HL-60 (cell line): ENCODE measurements around the gene PDHX.

Experiments
- DNase-seq, 2 experiments: peaks; one replicate each; pipeline ENCODE4 v3.0.0-alpha.2; 2010 to 2020; ENCODE audit warnings: low read depth in 1 of 2, low spot score in 1 of 2
- H3K27ac ChIP-seq: fragments of 250-450 bp; sonication (Bioruptor Pico); replicated peaks from 2 replicates; pipeline ENCODE4 v1.5.1; 2020; ENCODE audit warnings: mild to moderate bottlenecking, moderate library complexity
- H3K27me3 ChIP-seq: fragments of 250-450 bp; sonication (Bioruptor Pico); 2 replicates; pipeline ENCODE4 v1.5.1; 2021; ENCODE audit warnings: mild to moderate bottlenecking, moderate library complexity; ENCODE audit not compliant: insufficient read depth, poor library complexity, severe bottlenecking
- H3K4me3 ChIP-seq: replicated peaks from 2 replicates; pipeline ENCODE4 v1.5.1; 2011; ENCODE audit warnings: mild to moderate bottlenecking, control low read depth, low read length; ENCODE audit not compliant: insufficient read depth
- CTCF ChIP-seq: IDR thresholded peaks from one replicate; pipeline ENCODE4 v1.5.1; 2011; ENCODE audit warnings: low read length, control low read depth, inconsistent platforms; ENCODE audit not compliant: insufficient read depth
- GABPA ChIP-seq: IDR thresholded peaks from 2 replicates; pipeline ENCODE4 v1.6.1; 2012; ENCODE audit warnings: low read depth
- POLR2AphosphoS5 ChIP-seq: IDR thresholded peaks from 2 replicates; pipeline ENCODE4 v1.6.1; 2012; ENCODE audit warnings: low read depth
- REST ChIP-seq: IDR thresholded peaks from 2 replicates; pipeline ENCODE4 v1.6.1; 2012; ENCODE audit warnings: low read depth; ENCODE audit not compliant: insufficient replicate concordance
- SPI1 ChIP-seq: IDR thresholded peaks from 2 replicates; pipeline ENCODE4 v1.6.1; 2012; ENCODE audit warnings: low read depth, mild to moderate bottlenecking, borderline replicate concordance
- long read RNA-seq: library from polyadenylated mRNA; unstranded; transcript quantifications from one replicate; pipeline ENCODE4 v2.0.0, GENCODE V29; 2020

The PDHX gene
- long read RNA-seq, transcript PDHX-202 (6 exons, 952 nt) = minor isoform, 7 of 293 reads
- long read RNA-seq, transcript PDHX-201 (11 exons, 2,389 nt) = major isoform, 249 of 293 reads
- long read RNA-seq, partial matches to known transcripts = 9 of 293 reads
- long read RNA-seq, other reads (novel, unspliced or antisense) = 28 of 293 reads

DNA sequence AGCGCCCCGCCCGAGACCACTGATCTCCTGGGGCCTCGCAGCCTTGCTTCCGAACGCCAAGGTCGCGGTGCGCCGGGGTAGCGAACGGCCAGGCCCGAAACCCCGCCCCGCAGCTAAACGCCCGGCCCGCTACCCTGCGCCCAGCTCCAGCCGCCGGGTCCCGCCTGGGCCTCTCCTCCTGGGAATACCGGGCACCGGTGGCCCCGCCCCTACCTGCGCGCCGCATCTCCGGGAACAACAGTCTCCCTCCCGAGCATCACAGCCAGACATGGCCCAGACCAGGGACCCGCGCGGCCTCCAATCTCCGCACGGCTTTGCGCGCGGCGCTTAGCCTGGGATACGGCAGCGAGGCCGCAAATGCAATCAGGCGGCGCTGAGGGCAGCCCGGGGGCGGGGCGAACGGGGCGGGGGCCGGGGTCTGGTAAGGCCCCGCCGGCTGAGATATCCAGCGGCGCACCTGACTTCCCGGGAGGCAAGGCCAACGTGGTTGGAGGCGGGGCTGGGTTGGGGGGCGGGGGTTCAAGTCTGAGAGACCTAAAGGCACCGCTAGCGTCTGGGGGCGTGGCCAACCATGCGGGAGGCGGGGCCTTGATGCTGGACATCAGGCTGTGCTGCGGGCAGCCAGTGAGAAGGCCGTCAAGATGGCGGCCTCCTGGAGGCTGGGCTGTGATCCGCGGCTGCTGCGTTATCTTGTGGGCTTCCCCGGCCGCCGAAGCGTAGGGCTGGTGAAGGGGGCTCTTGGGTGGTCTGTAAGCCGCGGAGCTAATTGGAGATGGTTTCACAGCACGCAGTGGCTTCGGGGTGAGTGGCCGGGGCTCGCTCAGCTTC is at the start of gene PDHX, which contains the start of gene APIP:
TSS of gene PDHX (plus strand) at position 604 of the 828 bp plus-strand sequence. CDS start at position 642, 38 bp downstream.
TSS of gene APIP (minus strand) at position 365 of the 828 bp plus-strand sequence. CDS start at position 270, 95 bp downstream.
- Histone ChIP-seq H3K27me3 (no peaks in the 10 kb centered on the region), H3K4me3 (peak within 1 kb of the TSS; percentile 71), H3K27ac (peak within 1 kb of the TSS; percentile 93)
- TF ChIP-seq CTCF (no peak), GABPA (no peak), POLR2AphosphoS5 (peak; percentile 88), SPI1 (no peak), REST (peak; percentile 20)
- peak; percentile 97 to 99 for DNase-seq

DNA sequence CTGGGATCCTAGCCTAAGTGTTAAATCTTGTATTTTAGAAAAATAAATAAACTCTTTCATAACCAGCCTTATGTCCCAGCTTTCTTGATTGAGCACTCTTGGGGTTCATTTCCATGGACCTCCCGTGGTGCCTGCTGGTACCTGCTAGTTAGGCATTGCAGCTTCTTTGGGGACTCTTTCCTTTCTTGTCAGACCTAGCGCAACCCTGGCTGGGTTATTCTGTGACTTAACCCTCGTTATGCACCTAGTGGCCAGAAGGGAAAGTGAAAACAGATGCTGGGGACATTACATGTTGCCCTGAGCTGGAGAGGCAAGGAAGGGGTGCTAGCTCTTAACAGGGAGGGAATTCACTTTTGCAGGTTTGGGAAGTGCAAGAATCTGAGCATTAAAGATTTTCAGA is 47.0 kb upstream of the PDHX start:
- Histone ChIP-seq H3K27ac (no peak overlapping the region), H3K4me3 (no peak overlapping the region), H3K27me3 (no peaks in the 10 kb centered on the region)
- no peak for TF ChIP-seq GABPA
- TF ChIP-seq SPI1 = no peak
- no peak for TF ChIP-seq REST
- TF ChIP-seq POLR2AphosphoS5 = no peak
- no peak for TF ChIP-seq CTCF
- DNase-seq = no peak

DNA sequence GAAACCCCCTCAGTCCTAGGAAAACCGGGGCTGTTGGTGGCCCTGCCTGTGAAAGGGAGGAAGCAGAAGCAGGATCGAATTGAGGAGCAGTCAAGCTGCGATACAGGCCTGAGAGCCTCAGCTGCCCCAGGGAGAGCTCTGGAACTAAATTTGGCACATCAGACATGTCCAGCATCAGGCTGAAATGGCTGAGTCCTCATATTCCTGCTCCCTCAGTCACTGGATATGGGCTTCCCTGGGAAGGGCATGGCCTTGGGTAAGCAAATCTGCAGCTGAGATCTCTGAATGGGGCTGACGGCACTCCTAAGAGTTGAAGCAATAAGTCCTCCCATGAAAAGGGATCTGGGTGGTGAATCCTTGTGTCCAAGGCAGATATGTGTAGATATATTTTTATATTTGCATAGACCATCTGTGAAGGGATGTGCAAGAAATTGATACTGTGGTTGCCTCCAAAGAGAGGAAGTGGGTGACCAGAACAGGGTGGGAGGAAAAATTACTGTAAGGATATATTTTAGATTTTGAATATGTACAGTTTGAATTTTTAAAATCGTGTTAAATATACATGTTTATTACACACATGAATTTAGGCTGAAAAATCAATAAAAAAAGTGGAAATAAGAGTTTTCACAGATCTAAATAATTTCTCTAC is 45.7 kb upstream of the PDHX start:
- no peak overlapping the region for H3K27ac ChIP-seq
- H3K4me3 ChIP-seq = no peak overlapping the region
- no peak for DNase-seq
- H3K27me3 ChIP-seq = no peaks in the 10 kb centered on the region
- TF ChIP-seq SPI1 (peak; percentile 63), GABPA (no peak), POLR2AphosphoS5 (no peak)

GRCh38 chr11:34874202-34874601 is 42.2 kb upstream of the PDHX start:
- no peak overlapping the region for H3K27ac ChIP-seq
- TF ChIP-seq GABPA (no peak), SPI1 (no peak), REST (no peak), CTCF (no peak), POLR2AphosphoS5 (no peak)
- DNase-seq = no peak
- H3K4me3 ChIP-seq = no peak overlapping the region
- H3K27me3 ChIP-seq = no peaks in the 10 kb centered on the region
